WTC11 (cell line): ENCODE data around the gene CA11. TPM values are rescaled to one million over a fixed set of nuclear protein-coding genes. Genes with fewer than 3 reads are reported as not detected.
A peak's percentile ranks its signal among the peaks of the same experiment; 100 is the strongest.

ENCODE experiments used
- ATAC-seq: fragments of 200-7000 bp; cut with Tn5 transposase; 2 replicates; pipeline ENCODE4 v1.10.0; 2021; ENCODE audit warnings: mild to moderate bottlenecking, moderate library complexity
- Bru-seq: library from RNA; stranded (reverse); fragments of 400-500 nt; gene quantifications from one replicate; lab custom pipeline; 2021; lab: Mats Ljungman, UMichigan
- CTCF ChIA-PET: fragments of 300-600 bp; sonication (Branson Sonifier 250); formaldehyde crosslinking; loops from one replicate; lab custom pipeline; 2021; ENCODE audit warnings: antibody characterized with exemption; lab: Charles Lee
- POLR2A ChIA-PET: fragments of 350-600 bp; sonication (Branson Sonifier 250); formaldehyde crosslinking; loops from one replicate; lab custom pipeline; 2021; ENCODE audit warnings: antibody characterized with exemption; lab: Charles Lee
- DNase-seq: peaks from one replicate; pipeline ENCODE4 v3.0.0; 2021; ENCODE audit warnings: low spot score
- H3K27ac Mint-ChIP-seq: 2 replicates; pipeline ENCODE4 v1.8.0; 2021; ENCODE audit warnings: mixed read lengths
- H3K27me3 Mint-ChIP-seq: 2 replicates; pipeline ENCODE4 v1.8.0; 2021; ENCODE audit warnings: low read depth, mild to moderate bottlenecking, moderate library complexity, mixed read lengths
- H3K36me3 Mint-ChIP-seq: 2 replicates; pipeline ENCODE4 v1.8.0; 2021; ENCODE audit warnings: mixed read lengths
- H3K4me1 Mint-ChIP-seq: 2 replicates; pipeline ENCODE4 v1.8.0; 2022; ENCODE audit warnings: mixed read lengths
- H3K4me3 Mint-ChIP-seq: 2 replicates; pipeline ENCODE4 v1.8.0; 2021; ENCODE audit warnings: mild to moderate bottlenecking, moderate library complexity, mixed read lengths
- H3K9me3 Mint-ChIP-seq: 2 replicates; pipeline ENCODE4 v1.8.0; 2021; ENCODE audit warnings: mixed read lengths
- CREB1 ChIP-seq: sonication (generic); formaldehyde crosslinking; IDR thresholded peaks from 2 replicates; pipeline ENCODE4 v1.8.0; 2023; ENCODE audit warnings: mild to moderate bottlenecking, missing genetic modification reagents
- FOXK1 ChIP-seq: sonication (generic); formaldehyde crosslinking; IDR thresholded peaks from 2 replicates; pipeline ENCODE4 v1.8.0; 2022; ENCODE audit warnings: mild to moderate bottlenecking, moderate library complexity, missing genetic modification reagents
- FOXP1 ChIP-seq: sonication (generic); formaldehyde crosslinking; IDR thresholded peaks from 2 replicates; pipeline ENCODE4 v1.8.0; 2022; ENCODE audit warnings: missing genetic modification reagents, mild to moderate bottlenecking, moderate library complexity, borderline replicate concordance
- GTF2I ChIP-seq: fragments of 250-450 bp; sonication (Bioruptor Pico); conservative IDR thresholded peaks from 2 replicates; pipeline ENCODE4 v1.4.0; 2021; ENCODE audit warnings: mild to moderate bottlenecking
- NFE2L1 ChIP-seq: sonication (generic); formaldehyde crosslinking; IDR thresholded peaks from 2 replicates; pipeline ENCODE4 v1.8.1; 2023; ENCODE audit warnings: missing genetic modification reagents
- NFYB ChIP-seq: sonication (generic); formaldehyde crosslinking; conservative IDR thresholded peaks from 2 replicates; pipeline ENCODE4 v1.8.0; 2022; ENCODE audit warnings: low read depth, missing genetic modification reagents
- OVOL2 ChIP-seq: fragments of 250-450 bp; sonication (Bioruptor Pico); IDR thresholded peaks from 2 replicates; pipeline ENCODE4 v1.9.0; 2021; ENCODE audit warnings: mild to moderate bottlenecking, borderline replicate concordance
- PRRX2 ChIP-seq: fragments of 250-450 bp; sonication (Bioruptor Pico); IDR thresholded peaks from 2 replicates; pipeline ENCODE4 v1.8.0; 2021; ENCODE audit warnings: mild to moderate bottlenecking
- SP1 ChIP-seq: sonication (generic); formaldehyde crosslinking; conservative IDR thresholded peaks from 2 replicates; pipeline ENCODE4 v1.8.1; 2022; ENCODE audit warnings: missing genetic modification reagents
- TP53 ChIP-seq: sonication (generic); formaldehyde crosslinking; IDR thresholded peaks from 2 replicates; pipeline ENCODE4 v1.8.1; 2023; ENCODE audit warnings: mild to moderate bottlenecking, missing genetic modification reagents
- ZNF232 ChIP-seq: sonication (generic); formaldehyde crosslinking; IDR thresholded peaks from 2 replicates; pipeline ENCODE4 v1.8.0; 2022; ENCODE audit warnings: mild to moderate bottlenecking, missing genetic modification reagents
- ZNF263 ChIP-seq: sonication (generic); formaldehyde crosslinking; IDR thresholded peaks from 2 replicates; pipeline ENCODE4 v1.8.1; 2022; ENCODE audit warnings: low read depth, mild to moderate bottlenecking, moderate library complexity, missing genetic modification reagents
- long read RNA-seq, 3 experiments: library from RNA in 1 of 3; library from capped mRNA in 1 of 3; library from polyadenylated mRNA in 1 of 3; unstranded in 2 of 3; stranded (forward) in 1 of 3; transcript quantifications; one replicate each; pipeline ENCODE4 v2.0.0, GENCODE V29; 2021
- total RNA-seq: library from RNA; stranded (reverse); gene quantifications from 3 replicates; pipeline ENCODE4 v1.2.3, GENCODE V29; 2021
- TF ChIP-seq, protein P1 (sequence below): sonication (generic); formaldehyde crosslinking; IDR thresholded peaks from 2 replicates; pipeline ENCODE4 v1.8.0; 2022; ENCODE audit warnings: mild to moderate bottlenecking, missing genetic modification reagents
- TF ChIP-seq, protein P2 (sequence below): fragments of 250-450 bp; sonication (Bioruptor Pico); conservative IDR thresholded peaks from 2 replicates; pipeline ENCODE4 v1.9.0; 2021; ENCODE audit warnings: mild to moderate bottlenecking
- TF ChIP-seq, protein P3 (sequence below): fragments of 250-450 bp; sonication (Bioruptor Pico); IDR thresholded peaks from 2 replicates; pipeline ENCODE4 v1.9.0; 2021; ENCODE audit warnings: mild to moderate bottlenecking, borderline replicate concordance
- TF ChIP-seq, protein P4 (sequence below): sonication (generic); formaldehyde crosslinking; IDR thresholded peaks from 2 replicates; pipeline ENCODE4 v1.8.0; 2023; ENCODE audit warnings: missing genetic modification reagents, mild to moderate bottlenecking, borderline replicate concordance
- TF ChIP-seq, protein P5 (sequence below): fragments of 250-450 bp; sonication (Bioruptor Pico); IDR thresholded peaks from 2 replicates; pipeline ENCODE4 v1.9.0; 2021; ENCODE audit warnings: mild to moderate bottlenecking
- TF ChIP-seq, protein P6 (sequence below): fragments of 250-450 bp; sonication (Bioruptor Pico); IDR thresholded peaks from 2 replicates; pipeline ENCODE4 v1.9.0; 2021; ENCODE audit warnings: mild to moderate bottlenecking
- TF ChIP-seq, protein P7 (sequence below): sonication (generic); formaldehyde crosslinking; IDR thresholded peaks from 2 replicates; pipeline ENCODE4 v1.8.1; 2023; ENCODE audit warnings: mild to moderate bottlenecking, missing genetic modification reagents, moderate library complexity

The CA11 gene
- total RNA-seq, result 41.4 to 53.7 TPM (median 47.5 TPM) in 3 replicates
- Bru-seq, nascent RNA, result percentile 60 among the genes with signal in this experiment
- long read RNA-seq, experiment 1, transcript CA11-201 (9 exons, 1,844 nt), result major isoform, 48 of 77 reads
- long read RNA-seq, experiment 1, partial matches to known transcripts, result 3 of 77 reads
- long read RNA-seq, experiment 1, other reads (novel, unspliced or antisense), result 23 of 77 reads
- long read RNA-seq, experiment 2, transcript CA11-201 (9 exons, 1,844 nt), result major isoform, 30 of 59 reads
- long read RNA-seq, experiment 2, partial matches to known transcripts, result 16 of 59 reads
- long read RNA-seq, experiment 2, other reads (novel, unspliced or antisense), result 12 of 59 reads
- long read RNA-seq, experiment 3, transcript CA11-201 (9 exons, 1,844 nt), result major isoform, 18 of 18 reads
- long read RNA-seq, experiment 3, partial matches to known transcripts, result 0 of 18 reads
- long read RNA-seq, experiment 3, other reads (novel, unspliced or antisense), result 0 of 18 reads

DNA sequence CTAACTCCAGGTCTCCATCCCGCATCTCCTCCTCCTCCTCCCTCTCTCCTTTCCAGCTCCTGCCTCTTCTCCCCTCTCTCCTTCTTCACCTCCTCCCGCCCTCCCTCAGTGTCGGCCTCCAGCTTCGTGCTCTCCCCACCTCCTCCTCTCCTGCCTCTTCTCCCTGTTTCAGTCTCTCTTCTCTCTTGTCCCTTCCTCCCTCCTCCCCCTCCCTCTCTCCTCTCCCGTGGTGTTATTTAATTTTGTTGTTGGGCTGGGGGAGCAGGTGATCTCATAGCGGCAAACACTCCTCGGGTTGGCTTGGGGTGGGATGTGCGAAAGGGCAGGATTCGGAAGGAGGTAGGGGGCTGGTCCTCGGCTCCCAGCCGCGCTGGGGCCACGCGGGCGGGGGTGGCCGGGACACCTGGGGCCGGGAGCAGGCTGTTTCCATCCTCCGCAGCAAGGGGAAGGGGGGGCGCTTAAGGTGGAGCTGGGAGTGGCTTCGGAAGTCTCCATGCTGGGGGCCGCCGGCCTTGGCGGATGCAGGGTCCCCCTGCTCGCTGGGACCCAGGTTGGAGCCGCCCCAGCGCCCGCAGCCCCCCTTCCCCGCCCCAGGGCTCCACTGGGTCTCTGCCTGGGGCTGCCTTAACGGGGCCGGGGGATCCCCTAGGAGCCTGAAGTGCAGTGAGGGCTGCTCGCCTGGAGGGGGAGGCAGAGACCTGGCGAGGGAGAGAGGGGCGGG lies at the start of gene CA11:
TSS of gene CA11 (minus strand) at position 187 of the 721 bp plus-strand sequence. CDS start 555 bp downstream, outside the sequence.
- peaks cover 2% of the 10 kb centered on the region; the same call in 1 of the 2 replicates for H3K36me3 Mint-ChIP-seq
- peaks cover 9% of the 10 kb centered on the region for H3K4me1 Mint-ChIP-seq
- ChIA-PET CTCF (interaction anchor here (0.5 to 2.4 kb wide), 38 partner anchors 9 to 579 kb away, joined by 3 to 41 read pairs (median 6); partner anchors contain the start of genes BCAT2, DBP, FUT2 and GYS1), POLR2A (interaction anchor here (0.5 to 2.7 kb wide), 15 partner anchors 12 to 781 kb away, joined by 3 to 20 read pairs (median 4); partner anchors contain the start of genes BCAT2, FAM83E, FUT2 and SPHK2)
- H3K9me3 Mint-ChIP-seq, result peaks cover 3% of the 10 kb centered on the region
- peak within 1 kb of the TSS; percentile 85 for H3K4me3 Mint-ChIP-seq
- DNase-seq, result peak; percentile 97
- no peaks in the 10 kb centered on the region; the same call in none of the 2 replicates for H3K27me3 Mint-ChIP-seq
- H3K27ac Mint-ChIP-seq, result peak within 1 kb of the TSS; percentile 84
- peak; percentile 85 for ATAC-seq
- TF ChIP-seq, protein P1, sequence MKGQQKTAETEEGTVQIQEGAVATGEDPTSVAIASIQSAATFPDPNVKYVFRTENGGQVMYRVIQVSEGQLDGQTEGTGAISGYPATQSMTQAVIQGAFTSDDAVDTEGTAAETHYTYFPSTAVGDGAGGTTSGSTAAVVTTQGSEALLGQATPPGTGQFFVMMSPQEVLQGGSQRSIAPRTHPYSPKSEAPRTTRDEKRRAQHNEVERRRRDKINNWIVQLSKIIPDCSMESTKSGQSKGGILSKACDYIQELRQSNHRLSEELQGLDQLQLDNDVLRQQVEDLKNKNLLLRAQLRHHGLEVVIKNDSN (CRISPR knock-in tag), result no peak
- TF ChIP-seq NFE2L1 (CRISPR knock-in tag) (no peak), FOXP1 (CRISPR knock-in tag) (peak; percentile 67; the same call in 1 of the 2 replicates), ZNF263 (CRISPR knock-in tag) (no peak), NFYB (no peak; the same call in 1 of the 2 replicates), SP1 (no peak), CREB1 (CRISPR knock-in tag) (no peak), GTF2I (no peak), FOXK1 (CRISPR knock-in tag) (peak; percentile 61; the same call in 1 of the 2 replicates), PRRX2 (CRISPR knock-in tag) (no peak), ZNF232 (CRISPR knock-in tag) (0 out of 2 replicates have a peak, but pooled peaks have one; percentile 48), OVOL2 (CRISPR knock-in tag) (no peak), TP53 (CRISPR knock-in tag) (no peak)
- TF ChIP-seq, protein P2, sequence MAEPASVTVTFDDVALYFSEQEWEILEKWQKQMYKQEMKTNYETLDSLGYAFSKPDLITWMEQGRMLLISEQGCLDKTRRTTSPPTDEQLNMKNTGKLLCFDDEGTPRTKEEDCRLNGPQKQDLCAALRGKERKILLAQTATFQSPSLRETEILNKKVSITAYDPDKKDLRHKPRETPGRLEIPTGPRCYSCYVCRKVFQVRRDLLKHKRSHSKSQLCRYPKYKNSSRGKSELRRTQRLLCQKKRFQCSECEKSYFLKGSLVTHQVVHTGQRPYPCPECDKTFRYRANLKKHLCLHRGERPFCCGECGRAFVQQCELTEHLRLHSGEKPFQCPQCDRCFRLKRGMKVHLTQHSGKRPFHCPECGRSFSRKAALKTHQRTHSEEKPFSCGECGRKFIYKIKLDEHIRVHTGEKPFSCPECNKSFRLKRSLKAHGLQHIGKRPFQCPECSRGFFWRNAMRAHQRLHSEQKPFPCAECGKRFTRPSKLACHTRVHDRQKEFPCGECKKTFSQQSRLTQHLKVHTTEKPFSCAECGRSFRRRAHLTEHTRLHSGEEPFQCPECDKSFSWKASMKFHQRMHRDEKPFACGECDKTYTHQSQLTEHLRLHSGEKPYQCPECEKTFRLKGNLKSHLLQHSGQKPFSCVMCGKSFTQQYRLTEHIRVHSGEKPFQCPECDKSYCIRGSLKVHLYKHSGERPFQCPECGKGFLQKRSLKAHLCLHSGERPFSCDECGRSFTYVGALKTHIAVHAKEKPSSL (CRISPR knock-in tag), result no peak
- TF ChIP-seq, protein P3, sequence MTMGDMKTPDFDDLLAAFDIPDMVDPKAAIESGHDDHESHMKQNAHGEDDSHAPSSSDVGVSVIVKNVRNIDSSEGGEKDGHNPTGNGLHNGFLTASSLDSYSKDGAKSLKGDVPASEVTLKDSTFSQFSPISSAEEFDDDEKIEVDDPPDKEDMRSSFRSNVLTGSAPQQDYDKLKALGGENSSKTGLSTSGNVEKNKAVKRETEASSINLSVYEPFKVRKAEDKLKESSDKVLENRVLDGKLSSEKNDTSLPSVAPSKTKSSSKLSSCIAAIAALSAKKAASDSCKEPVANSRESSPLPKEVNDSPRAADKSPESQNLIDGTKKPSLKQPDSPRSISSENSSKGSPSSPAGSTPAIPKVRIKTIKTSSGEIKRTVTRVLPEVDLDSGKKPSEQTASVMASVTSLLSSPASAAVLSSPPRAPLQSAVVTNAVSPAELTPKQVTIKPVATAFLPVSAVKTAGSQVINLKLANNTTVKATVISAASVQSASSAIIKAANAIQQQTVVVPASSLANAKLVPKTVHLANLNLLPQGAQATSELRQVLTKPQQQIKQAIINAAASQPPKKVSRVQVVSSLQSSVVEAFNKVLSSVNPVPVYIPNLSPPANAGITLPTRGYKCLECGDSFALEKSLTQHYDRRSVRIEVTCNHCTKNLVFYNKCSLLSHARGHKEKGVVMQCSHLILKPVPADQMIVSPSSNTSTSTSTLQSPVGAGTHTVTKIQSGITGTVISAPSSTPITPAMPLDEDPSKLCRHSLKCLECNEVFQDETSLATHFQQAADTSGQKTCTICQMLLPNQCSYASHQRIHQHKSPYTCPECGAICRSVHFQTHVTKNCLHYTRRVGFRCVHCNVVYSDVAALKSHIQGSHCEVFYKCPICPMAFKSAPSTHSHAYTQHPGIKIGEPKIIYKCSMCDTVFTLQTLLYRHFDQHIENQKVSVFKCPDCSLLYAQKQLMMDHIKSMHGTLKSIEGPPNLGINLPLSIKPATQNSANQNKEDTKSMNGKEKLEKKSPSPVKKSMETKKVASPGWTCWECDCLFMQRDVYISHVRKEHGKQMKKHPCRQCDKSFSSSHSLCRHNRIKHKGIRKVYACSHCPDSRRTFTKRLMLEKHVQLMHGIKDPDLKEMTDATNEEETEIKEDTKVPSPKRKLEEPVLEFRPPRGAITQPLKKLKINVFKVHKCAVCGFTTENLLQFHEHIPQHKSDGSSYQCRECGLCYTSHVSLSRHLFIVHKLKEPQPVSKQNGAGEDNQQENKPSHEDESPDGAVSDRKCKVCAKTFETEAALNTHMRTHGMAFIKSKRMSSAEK (CRISPR knock-in tag), result no peak
- TF ChIP-seq, protein P4, sequence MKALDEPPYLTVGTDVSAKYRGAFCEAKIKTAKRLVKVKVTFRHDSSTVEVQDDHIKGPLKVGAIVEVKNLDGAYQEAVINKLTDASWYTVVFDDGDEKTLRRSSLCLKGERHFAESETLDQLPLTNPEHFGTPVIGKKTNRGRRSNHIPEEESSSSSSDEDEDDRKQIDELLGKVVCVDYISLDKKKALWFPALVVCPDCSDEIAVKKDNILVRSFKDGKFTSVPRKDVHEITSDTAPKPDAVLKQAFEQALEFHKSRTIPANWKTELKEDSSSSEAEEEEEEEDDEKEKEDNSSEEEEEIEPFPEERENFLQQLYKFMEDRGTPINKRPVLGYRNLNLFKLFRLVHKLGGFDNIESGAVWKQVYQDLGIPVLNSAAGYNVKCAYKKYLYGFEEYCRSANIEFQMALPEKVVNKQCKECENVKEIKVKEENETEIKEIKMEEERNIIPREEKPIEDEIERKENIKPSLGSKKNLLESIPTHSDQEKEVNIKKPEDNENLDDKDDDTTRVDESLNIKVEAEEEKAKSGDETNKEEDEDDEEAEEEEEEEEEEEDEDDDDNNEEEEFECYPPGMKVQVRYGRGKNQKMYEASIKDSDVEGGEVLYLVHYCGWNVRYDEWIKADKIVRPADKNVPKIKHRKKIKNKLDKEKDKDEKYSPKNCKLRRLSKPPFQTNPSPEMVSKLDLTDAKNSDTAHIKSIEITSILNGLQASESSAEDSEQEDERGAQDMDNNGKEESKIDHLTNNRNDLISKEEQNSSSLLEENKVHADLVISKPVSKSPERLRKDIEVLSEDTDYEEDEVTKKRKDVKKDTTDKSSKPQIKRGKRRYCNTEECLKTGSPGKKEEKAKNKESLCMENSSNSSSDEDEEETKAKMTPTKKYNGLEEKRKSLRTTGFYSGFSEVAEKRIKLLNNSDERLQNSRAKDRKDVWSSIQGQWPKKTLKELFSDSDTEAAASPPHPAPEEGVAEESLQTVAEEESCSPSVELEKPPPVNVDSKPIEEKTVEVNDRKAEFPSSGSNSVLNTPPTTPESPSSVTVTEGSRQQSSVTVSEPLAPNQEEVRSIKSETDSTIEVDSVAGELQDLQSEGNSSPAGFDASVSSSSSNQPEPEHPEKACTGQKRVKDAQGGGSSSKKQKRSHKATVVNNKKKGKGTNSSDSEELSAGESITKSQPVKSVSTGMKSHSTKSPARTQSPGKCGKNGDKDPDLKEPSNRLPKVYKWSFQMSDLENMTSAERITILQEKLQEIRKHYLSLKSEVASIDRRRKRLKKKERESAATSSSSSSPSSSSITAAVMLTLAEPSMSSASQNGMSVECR (CRISPR knock-in tag), result no peak
- TF ChIP-seq, protein P5, sequence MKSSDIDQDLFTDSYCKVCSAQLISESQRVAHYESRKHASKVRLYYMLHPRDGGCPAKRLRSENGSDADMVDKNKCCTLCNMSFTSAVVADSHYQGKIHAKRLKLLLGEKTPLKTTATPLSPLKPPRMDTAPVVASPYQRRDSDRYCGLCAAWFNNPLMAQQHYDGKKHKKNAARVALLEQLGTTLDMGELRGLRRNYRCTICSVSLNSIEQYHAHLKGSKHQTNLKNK, result no peak
- TF ChIP-seq, protein P6, sequence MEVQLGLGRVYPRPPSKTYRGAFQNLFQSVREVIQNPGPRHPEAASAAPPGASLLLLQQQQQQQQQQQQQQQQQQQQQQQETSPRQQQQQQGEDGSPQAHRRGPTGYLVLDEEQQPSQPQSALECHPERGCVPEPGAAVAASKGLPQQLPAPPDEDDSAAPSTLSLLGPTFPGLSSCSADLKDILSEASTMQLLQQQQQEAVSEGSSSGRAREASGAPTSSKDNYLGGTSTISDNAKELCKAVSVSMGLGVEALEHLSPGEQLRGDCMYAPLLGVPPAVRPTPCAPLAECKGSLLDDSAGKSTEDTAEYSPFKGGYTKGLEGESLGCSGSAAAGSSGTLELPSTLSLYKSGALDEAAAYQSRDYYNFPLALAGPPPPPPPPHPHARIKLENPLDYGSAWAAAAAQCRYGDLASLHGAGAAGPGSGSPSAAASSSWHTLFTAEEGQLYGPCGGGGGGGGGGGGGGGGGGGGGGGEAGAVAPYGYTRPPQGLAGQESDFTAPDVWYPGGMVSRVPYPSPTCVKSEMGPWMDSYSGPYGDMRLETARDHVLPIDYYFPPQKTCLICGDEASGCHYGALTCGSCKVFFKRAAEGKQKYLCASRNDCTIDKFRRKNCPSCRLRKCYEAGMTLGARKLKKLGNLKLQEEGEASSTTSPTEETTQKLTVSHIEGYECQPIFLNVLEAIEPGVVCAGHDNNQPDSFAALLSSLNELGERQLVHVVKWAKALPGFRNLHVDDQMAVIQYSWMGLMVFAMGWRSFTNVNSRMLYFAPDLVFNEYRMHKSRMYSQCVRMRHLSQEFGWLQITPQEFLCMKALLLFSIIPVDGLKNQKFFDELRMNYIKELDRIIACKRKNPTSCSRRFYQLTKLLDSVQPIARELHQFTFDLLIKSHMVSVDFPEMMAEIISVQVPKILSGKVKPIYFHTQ, result no peak
- TF ChIP-seq, protein P7, sequence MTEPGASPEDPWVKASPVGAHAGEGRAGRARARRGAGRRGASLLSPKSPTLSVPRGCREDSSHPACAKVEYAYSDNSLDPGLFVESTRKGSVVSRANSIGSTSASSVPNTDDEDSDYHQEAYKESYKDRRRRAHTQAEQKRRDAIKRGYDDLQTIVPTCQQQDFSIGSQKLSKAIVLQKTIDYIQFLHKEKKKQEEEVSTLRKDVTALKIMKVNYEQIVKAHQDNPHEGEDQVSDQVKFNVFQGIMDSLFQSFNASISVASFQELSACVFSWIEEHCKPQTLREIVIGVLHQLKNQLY (CRISPR knock-in tag), result no peak
